ENCODE data around the gene CACNA1I. TPM values are rescaled to one million over a fixed set of nuclear protein-coding genes. Genes with fewer than 3 reads are reported as not detected.

Gene CACNA1I
- total and polyA plus RNA-seq, 11 donors, result 0.01 to 0.07 (median 0.04) TPM; not detected in 6

- Histone ChIP-seq H3K9me3 (no peaks in the 10 kb centered on the region), H3K27ac (no peak overlapping the region), H3K4me3 (no peak overlapping the region), H3K36me3 (no peaks in the 10 kb centered on the region), H3K4me1 (no peaks in the 10 kb centered on the region), H3K27me3 (peaks cover 4 to 77% (median 23%) of the 10 kb centered on the region in 9 donors)
- no peak for TF ChIP-seq POLR2A (IDR thresholded peaks at IDR 0.05)
- TF ChIP-seq, protein P1, sequence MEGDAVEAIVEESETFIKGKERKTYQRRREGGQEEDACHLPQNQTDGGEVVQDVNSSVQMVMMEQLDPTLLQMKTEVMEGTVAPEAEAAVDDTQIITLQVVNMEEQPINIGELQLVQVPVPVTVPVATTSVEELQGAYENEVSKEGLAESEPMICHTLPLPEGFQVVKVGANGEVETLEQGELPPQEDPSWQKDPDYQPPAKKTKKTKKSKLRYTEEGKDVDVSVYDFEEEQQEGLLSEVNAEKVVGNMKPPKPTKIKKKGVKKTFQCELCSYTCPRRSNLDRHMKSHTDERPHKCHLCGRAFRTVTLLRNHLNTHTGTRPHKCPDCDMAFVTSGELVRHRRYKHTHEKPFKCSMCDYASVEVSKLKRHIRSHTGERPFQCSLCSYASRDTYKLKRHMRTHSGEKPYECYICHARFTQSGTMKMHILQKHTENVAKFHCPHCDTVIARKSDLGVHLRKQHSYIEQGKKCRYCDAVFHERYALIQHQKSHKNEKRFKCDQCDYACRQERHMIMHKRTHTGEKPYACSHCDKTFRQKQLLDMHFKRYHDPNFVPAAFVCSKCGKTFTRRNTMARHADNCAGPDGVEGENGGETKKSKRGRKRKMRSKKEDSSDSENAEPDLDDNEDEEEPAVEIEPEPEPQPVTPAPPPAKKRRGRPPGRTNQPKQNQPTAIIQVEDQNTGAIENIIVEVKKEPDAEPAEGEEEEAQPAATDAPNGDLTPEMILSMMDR (IDR thresholded peaks at IDR 0.05), result no peak
- WGBS, 4 donors, result 70 to 75% (median 71%) methylated on average over 11 of the region's 11 CpGs
- intact Hi-C loops (cut with DNase I), result no loop called here
- no peak for ATAC-seq
- peak in 1 of 5 donors; percentile 33 for DNase-seq
These were observed 47.6 kb downstream of the CACNA1I start for GRCh38 chr22:39617970-39618757.

DNA sequence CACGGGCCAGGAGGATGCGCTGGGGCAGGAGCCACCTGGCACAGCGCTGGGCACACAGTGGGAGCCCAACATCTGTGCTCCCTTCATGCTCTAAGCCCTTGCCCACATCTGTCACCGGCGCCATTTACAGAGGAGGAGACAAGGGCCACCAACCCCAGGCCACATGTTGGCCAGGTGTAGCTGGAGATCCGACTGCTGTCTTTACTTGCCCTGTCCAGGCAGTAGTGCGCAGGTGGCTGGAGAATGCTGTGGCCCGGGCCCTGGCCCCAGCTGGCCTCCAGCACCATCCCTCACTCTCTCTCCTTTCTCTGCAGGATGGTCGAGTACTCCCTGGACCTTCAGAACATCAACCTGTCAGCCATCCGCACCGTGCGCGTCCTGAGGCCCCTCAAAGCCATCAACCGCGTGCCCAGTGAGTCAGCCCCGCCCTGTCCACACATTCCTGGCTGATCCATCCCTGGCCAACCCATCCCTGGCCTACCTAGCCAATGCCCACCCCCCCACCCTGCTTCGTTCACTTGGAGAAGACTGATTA, 48.5 kb downstream of the CACNA1I start:
- TF ChIP-seq POLR2A (IDR thresholded peaks at IDR 0.05), result no peak
- TF ChIP-seq, protein P1 (IDR thresholded peaks at IDR 0.05), result no peak
- peaks cover 4 to 73% (median 23%) of the 10 kb centered on the region in 9 donors for H3K27me3 ChIP-seq
- WGBS, 4 donors, result 85 to 89% (median 87%) methylated on average over 15 to 17 of the region's 17 CpGs
- no peaks in the 10 kb centered on the region for H3K4me1 ChIP-seq
- no peaks in the 10 kb centered on the region for H3K9me3 ChIP-seq
- H3K27ac ChIP-seq, result no peak overlapping the region
- ATAC-seq (no peak), DNase-seq (peak in 1 of 5 donors; percentile 31)
- no peak overlapping the region for H3K4me3 ChIP-seq
- no peaks in the 10 kb centered on the region for H3K36me3 ChIP-seq
- intact Hi-C loops (cut with DNase I), result no loop called here

DNA sequence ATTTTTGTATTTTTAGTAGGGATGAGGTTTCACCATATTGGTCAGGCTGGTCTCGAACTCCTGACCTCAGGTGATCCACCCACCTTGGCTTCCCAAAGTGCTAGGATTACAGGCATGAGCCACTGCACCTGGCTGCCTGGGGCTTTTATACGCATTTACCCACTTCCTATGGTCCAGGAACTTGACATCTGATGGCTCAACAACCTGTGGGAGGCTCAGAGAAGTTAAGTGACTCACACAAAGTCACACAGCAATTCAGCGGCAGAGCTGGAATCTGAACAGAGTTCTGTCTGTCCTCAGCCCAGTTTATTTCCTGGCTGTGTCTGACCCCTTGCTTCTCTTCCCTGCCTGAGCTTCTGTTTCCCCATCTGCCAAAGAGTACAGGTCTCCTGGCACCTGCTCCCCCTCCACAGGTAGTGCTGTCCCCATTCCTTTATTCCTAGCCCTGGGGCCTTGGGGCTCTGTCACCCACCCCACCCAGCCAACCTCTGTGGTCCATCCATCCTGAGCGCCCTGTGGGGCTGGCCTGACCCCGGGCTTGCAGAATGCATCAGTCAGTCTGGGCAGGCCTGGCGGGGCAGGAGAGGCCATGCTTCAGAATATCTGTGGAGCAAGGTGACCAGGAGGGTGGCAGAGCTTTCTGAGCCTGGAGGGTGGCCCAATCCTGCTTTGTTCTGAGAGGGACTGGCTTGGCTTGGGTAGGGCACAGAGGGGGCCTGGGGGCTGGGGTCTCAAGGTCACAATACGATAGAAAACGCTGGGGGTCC, 50.6 kb downstream of the CACNA1I start:
- Histone ChIP-seq H3K4me3 (no peak overlapping the region), H3K4me1 (no peaks in the 10 kb centered on the region), H3K27me3 (peaks cover 4 to 82% (median 29%) of the 10 kb centered on the region in 9 donors), H3K9me3 (no peaks in the 10 kb centered on the region), H3K27ac (no peak overlapping the region), H3K36me3 (no peaks in the 10 kb centered on the region)
- intact Hi-C loops (cut with DNase I), result loop anchor here in 4 of 10 donors (5.0 to 10.0 kb wide), 3 partner anchors 401 to 406 kb away; no protein-coding TSS in a partner anchor
- TF ChIP-seq POLR2A (IDR thresholded peaks at IDR 0.05), result no peak
- TF ChIP-seq, protein P1 (IDR thresholded peaks at IDR 0.05), result no peak
- DNase-seq (peak in 1 of 5 donors; percentile 16), ATAC-seq (no peak)
- WGBS, 4 donors, result 76 to 89% (median 85%) methylated on average over 8 of the region's 8 CpGs

GRCh38 chr22:39621826-39622225, 51.3 kb downstream of the CACNA1I start:
- ATAC-seq (no peak), DNase-seq (peak in 1 of 5 donors; percentile 26)
- intact Hi-C loops (cut with DNase I), result loop anchor here (2.0 to 10.0 kb wide), 4 partner anchors 400 to 405 kb away; no protein-coding TSS in a partner anchor
- Histone ChIP-seq H3K4me3 (no peak overlapping the region), H3K36me3 (no peaks in the 10 kb centered on the region), H3K4me1 (no peaks in the 10 kb centered on the region), H3K9me3 (no peaks in the 10 kb centered on the region), H3K27me3 (peaks cover 4 to 83% (median 32%) of the 10 kb centered on the region in 9 donors), H3K27ac (no peak overlapping the region)
- 74 to 79% (median 77%) methylated on average over 7 of the region's 7 CpGs for WGBS, 4 donors
- TF ChIP-seq, protein P1 (IDR thresholded peaks at IDR 0.05), result no peak
- no peak for TF ChIP-seq POLR2A (IDR thresholded peaks at IDR 0.05)
